Glutamatergic neuron (in vitro differentiated cells): ENCODE data around the gene YLPM1. TPM values are rescaled to one million over a fixed set of nuclear protein-coding genes. Genes with fewer than 3 reads are reported as not detected.

ENCODE experiments used
- DNase-seq: peaks from one replicate; pipeline ENCODE4 v3.0.0; 2022
- H3K27ac Mint-ChIP-seq: one replicate; pipeline ENCODE4 v1.8.0; 2020; ENCODE audit warnings: mild to moderate bottlenecking, mixed read lengths, inconsistent platforms; ENCODE audit not compliant: unreplicated experiment
- H3K27me3 Mint-ChIP-seq: one replicate; pipeline ENCODE4 v1.8.0; 2020; ENCODE audit warnings: mild to moderate bottlenecking, moderate library complexity, mixed read lengths, inconsistent platforms; ENCODE audit not compliant: unreplicated experiment
- H3K36me3 Mint-ChIP-seq: one replicate; pipeline ENCODE4 v1.8.0; 2020; ENCODE audit warnings: mild to moderate bottlenecking, mixed read lengths, inconsistent platforms; ENCODE audit not compliant: unreplicated experiment
- H3K4me1 Mint-ChIP-seq: one replicate; pipeline ENCODE4 v1.8.0; 2020; ENCODE audit warnings: mild to moderate bottlenecking, low read depth, mixed read lengths, inconsistent platforms; ENCODE audit not compliant: unreplicated experiment
- H3K4me3 Mint-ChIP-seq: one replicate; pipeline ENCODE4 v1.8.0; 2020; ENCODE audit warnings: mild to moderate bottlenecking, mixed read lengths, inconsistent platforms; ENCODE audit not compliant: unreplicated experiment
- H3K9me3 Mint-ChIP-seq: one replicate; pipeline ENCODE4 v1.8.0; 2020; ENCODE audit warnings: mild to moderate bottlenecking, moderate library complexity, mixed read lengths, inconsistent platforms; ENCODE audit not compliant: unreplicated experiment
- CTCF ChIP-seq: fragments of 200-600 bp; sonication (generic); IDR thresholded peaks from one replicate; pipeline ENCODE4 v1.5.0; 2021; ENCODE audit not compliant: partially characterized antibody, unreplicated experiment
- total RNA-seq: library from RNA; stranded (reverse); fragmentation: NEBNext Ultra II Directional; extraction: Animal tissue kit (Norgen Biotek cat#: 25700); gene quantifications from one replicate; pipeline ENCODE4 v1.2.1, GENCODE V29; 2021; ENCODE audit not compliant: unreplicated experiment

Gene YLPM1
- total RNA-seq, 1 donor from 2014 or later = 99.9 TPM

GRCh38 chr14:74860899-74861733 lies 98.0 kb downstream of the YLPM1 start:
- no peaks in the 10 kb centered on the region for H3K4me1 Mint-ChIP-seq
- peak; percentile 95 for DNase-seq
- no peaks in the 10 kb centered on the region for H3K9me3 Mint-ChIP-seq
- no peaks in the 10 kb centered on the region for H3K27me3 Mint-ChIP-seq
- H3K36me3 Mint-ChIP-seq = no peaks in the 10 kb centered on the region
- no peak overlapping the region for H3K27ac Mint-ChIP-seq
- TF ChIP-seq CTCF = peak; percentile 96
- no peak overlapping the region for H3K4me3 Mint-ChIP-seq

GRCh38 chr14:74861734-74862090 lies 98.6 kb downstream of the YLPM1 start:
- DNase-seq = no peak
- no peak for TF ChIP-seq CTCF

GRCh38 chr14:74863274-74863673 lies 100.2 kb downstream of the YLPM1 start:
- Mint-ChIP-seq H3K27ac (no peak overlapping the region), H3K9me3 (peaks cover 7% of the 10 kb centered on the region), H3K4me1 (peaks cover 8% of the 10 kb centered on the region), H3K36me3 (no peaks in the 10 kb centered on the region), H3K27me3 (peaks cover 4% of the 10 kb centered on the region), H3K4me3 (no peak overlapping the region)
- no peak for DNase-seq
- TF ChIP-seq CTCF = no peak

More at GRCh38 chr14:74861734-74862090, 98.6 kb downstream of the YLPM1 start:
- Mint-ChIP-seq H3K27me3 (no peaks in the 10 kb centered on the region), H3K4me1 (peaks cover 2% of the 10 kb centered on the region), H3K27ac (no peak overlapping the region), H3K9me3 (peaks cover 3% of the 10 kb centered on the region), H3K36me3 (no peaks in the 10 kb centered on the region), H3K4me3 (no peak overlapping the region)

GRCh38 chr14:74864198-74864597 lies 101.1 kb downstream of the YLPM1 start:
- Mint-ChIP-seq H3K36me3 (no peaks in the 10 kb centered on the region), H3K9me3 (peaks cover 7% of the 10 kb centered on the region), H3K27me3 (peaks cover 4% of the 10 kb centered on the region), H3K4me1 (peaks cover 8% of the 10 kb centered on the region), H3K27ac (no peak overlapping the region), H3K4me3 (no peak overlapping the region)
- TF ChIP-seq CTCF = no peak
- DNase-seq = no peak

- DNase-seq = no peak
- peaks cover 4% of the 10 kb centered on the region for H3K27me3 Mint-ChIP-seq
- no peak for TF ChIP-seq CTCF
- H3K27ac Mint-ChIP-seq = no peak overlapping the region
- peaks cover 7% of the 10 kb centered on the region for H3K9me3 Mint-ChIP-seq
- peaks cover 8% of the 10 kb centered on the region for H3K4me1 Mint-ChIP-seq
- no peak overlapping the region for H3K4me3 Mint-ChIP-seq
- no peaks in the 10 kb centered on the region for H3K36me3 Mint-ChIP-seq
Observed at GRCh38 chr14:74865156-74865555, 102.0 kb downstream of the YLPM1 start.
